T-cell (primary cell): ENCODE data around the gene HMGN3. TPM values are rescaled to one million over a fixed set of nuclear protein-coding genes. Genes with fewer than 3 reads are reported as not detected.

ENCODE experiments used
- ATAC-seq, 4 experiments: fragments of 200-7000 bp in 3 of 4; fragments of 150-1000 bp in 1 of 4; cut with Tn5 transposase; replicated peaks in 1 of 4; 1 replicate in 3 of 4; 2 replicates in 1 of 4; pipeline ENCODE4 v1.10.0; 2021; ENCODE audit warnings: moderate library complexity in 3 of 4, mild to moderate bottlenecking in 2 of 4, moderate number of reproducible peaks in 1 of 4
- CTCF ChIA-PET, 2 donors: fragments of 300-600 bp; sonication (Branson Sonifier 250); formaldehyde crosslinking; loops; one replicate each; lab custom pipeline; 2022; ENCODE audit warnings: antibody characterized with exemption in 2 of 2; lab: Charles Lee
- POLR2A ChIA-PET, 2 donors: fragments of 300-600 bp; sonication (Branson Sonifier 250); formaldehyde crosslinking; loops; one replicate each; lab custom pipeline; 2022; ENCODE audit warnings: antibody characterized with exemption in 2 of 2; lab: Charles Lee
- DNase-seq, 35 experiments: peaks; one replicate each; pipeline versions ENCODE4 v3.0.0 to v3.0.0-alpha.2; 2013 to 2023
- H3K27ac ChIP-seq: one replicate; pipeline ENCODE4 v1.5.1; 2013; ENCODE audit warnings: low read length
- H3K27me3 ChIP-seq, 2 experiments: replicated peaks in 1 of 2; 1 replicate in 1 of 2; 2 replicates in 1 of 2; pipeline versions ENCODE4 v1.6.1 to v1.7.0; 2013; ENCODE audit warnings: low read length in 1 of 2, mixed read lengths in 1 of 2; ENCODE audit not compliant: control insufficient read depth in 2 of 2, insufficient read depth in 2 of 2; ENCODE audit errors: extremely low read depth in 1 of 2
- H3K36me3 ChIP-seq, 2 donors: 1 replicate in 1 of 2; 2 replicates in 1 of 2; pipeline versions ENCODE4 v1.6.1 to v1.7.0; 2013; ENCODE audit warnings: low read length in 1 of 2; ENCODE audit not compliant: control insufficient read depth in 2 of 2, insufficient read depth in 1 of 2; ENCODE audit errors: extremely low read depth in 1 of 2
- H3K4me1 ChIP-seq, 2 experiments: 1 replicate in 1 of 2; 2 replicates in 1 of 2; pipeline versions ENCODE4 v1.6.1 to v1.7.0; 2013; ENCODE audit warnings: low read length in 2 of 2, mixed read lengths in 1 of 2; ENCODE audit not compliant: insufficient read depth in 2 of 2, control insufficient read depth in 1 of 2; ENCODE audit errors: extremely low read depth in 1 of 2
- H3K4me3 ChIP-seq, 2 donors: 1 replicate in 1 of 2; 2 replicates in 1 of 2; pipeline versions ENCODE4 v1.5.1 to v1.7.0; 2013; ENCODE audit warnings: mild to moderate bottlenecking in 2 of 2, low read length in 1 of 2, moderate library complexity in 1 of 2; ENCODE audit not compliant: control insufficient read depth in 1 of 2; ENCODE audit errors: extremely low read depth in 1 of 2
- H3K9me3 ChIP-seq: 2 replicates; pipeline ENCODE4 v1.7.0; 2013
- H3K27ac Mint-ChIP-seq, 2 donors: one replicate each; pipeline ENCODE4 v1.8.0; 2020 to 2021; ENCODE audit warnings: mild to moderate bottlenecking in 2 of 2, mixed read lengths in 2 of 2
- H3K27me3 Mint-ChIP-seq, 2 donors: one replicate each; pipeline ENCODE4 v1.8.0; 2021 to 2022; ENCODE audit warnings: mixed read lengths in 2 of 2
- H3K36me3 Mint-ChIP-seq: one replicate; pipeline ENCODE4 v1.8.0; 2021; ENCODE audit warnings: mixed read lengths
- H3K4me1 Mint-ChIP-seq, 3 donors: one replicate each; pipeline ENCODE4 v1.8.0; 2020 to 2022; ENCODE audit warnings: mixed read lengths in 3 of 3, mild to moderate bottlenecking in 1 of 3
- H3K4me3 Mint-ChIP-seq, 3 donors: one replicate each; pipeline ENCODE4 v1.8.0; 2020 to 2022; ENCODE audit warnings: mild to moderate bottlenecking in 3 of 3, mixed read lengths in 3 of 3, moderate library complexity in 3 of 3
- H3K9me3 Mint-ChIP-seq, 3 donors: one replicate each; pipeline ENCODE4 v1.8.0; 2020 to 2022; ENCODE audit warnings: mixed read lengths in 3 of 3
- WGBS: methylation state at CpG from one replicate; pipeline ENCODE4 v1.1.5; 2013; ENCODE audit warnings: missing lambda C conversion rate; ENCODE audit not compliant: insufficient coverage; 5-methylcytosine and 5-hydroxymethylcytosine counted together
- total RNA-seq, 35 experiments: library from RNA in 6 of 35; stranded (reverse) in 6 of 35; fragments of 120-200 nt in 1 of 35; gene quantifications; one replicate each; pipeline versions ENCODE4 v1.2.1 to v1.2.4 and lab custom pipeline; 2013 to 2026

The HMGN3 gene
- total RNA-seq, 5 donors from 2014 or later (not counting 1 experiment from before 2014, with no cell fraction given): 27.1 to 39.9 (median 35.8) TPM

- CTCF ChIA-PET: no interaction called here
- Histone ChIP-seq H3K4me1 (peaks cover 4 to 5% of the 10 kb centered on the region in 2 experiments), H3K9me3 (no peaks in the 10 kb centered on the region), H3K27me3 (no peaks in the 10 kb centered on the region), H3K36me3 (no peaks in the 10 kb centered on the region), H3K27ac (no peak overlapping the region), H3K4me3 (no peak overlapping the region)
- Mint-ChIP-seq H3K4me1 (peaks cover 30 to 41% (median 38%) of the 10 kb centered on the region in 3 donors), H3K9me3 (no peaks in the 10 kb centered on the region), H3K36me3 (peaks cover 7% of the 10 kb centered on the region), H3K27ac (no peak overlapping the region), H3K4me3 (no peak overlapping the region), H3K27me3 (no peaks in the 10 kb centered on the region)
- POLR2A ChIA-PET: no interaction called here
- DNase-seq (no peak), ATAC-seq (no peak)
- 98% methylated on average over 4 of the region's 4 CpGs for WGBS
Measured at GRCh38 chr6:79231101-79231500, 3.4 kb downstream of the HMGN3 start.

GRCh38 chr6:79230149-79230548, 4.3 kb downstream of the HMGN3 start:
- POLR2A ChIA-PET: no interaction called here
- H3K4me3 ChIP-seq: no peak overlapping the region
- CTCF ChIA-PET: no interaction called here
- H3K9me3 ChIP-seq: no peaks in the 10 kb centered on the region
- Mint-ChIP-seq H3K27ac (no peak overlapping the region), H3K9me3 (no peaks in the 10 kb centered on the region), H3K4me1 (peaks cover 30 to 41% (median 38%) of the 10 kb centered on the region in 3 donors), H3K4me3 (no peak overlapping the region), H3K27me3 (no peaks in the 10 kb centered on the region), H3K36me3 (peaks cover 7% of the 10 kb centered on the region)
- H3K4me1 ChIP-seq: peaks cover 4 to 5% of the 10 kb centered on the region in 2 experiments
- DNase-seq (no peak), ATAC-seq (no peak)
- no peaks in the 10 kb centered on the region for H3K36me3 ChIP-seq
- H3K27me3 ChIP-seq: no peaks in the 10 kb centered on the region
- no CpG with 5 or more reads among the region's 2 CpGs for WGBS
- no peak overlapping the region for H3K27ac ChIP-seq

- peaks cover 14% of the 10 kb centered on the region for H3K36me3 Mint-ChIP-seq
- no peak for DNase-seq
- no peak overlapping the region for H3K27ac Mint-ChIP-seq
- ChIA-PET CTCF (no interaction called here), POLR2A (no interaction called here)
- H3K9me3 ChIP-seq: no peaks in the 10 kb centered on the region
- H3K4me3 Mint-ChIP-seq: no peak overlapping the region
- no peak for ATAC-seq
- no CpG with 5 or more reads among the region's 1 CpG for WGBS
- H3K27ac ChIP-seq: no peak overlapping the region
- H3K9me3 Mint-ChIP-seq: no peaks in the 10 kb centered on the region
- H3K4me3 ChIP-seq: no peak overlapping the region
- no peaks in the 10 kb centered on the region for H3K4me1 ChIP-seq
- H3K36me3 ChIP-seq: no peaks in the 10 kb centered on the region
- H3K27me3 ChIP-seq: no peaks in the 10 kb centered on the region
- peaks cover 16 to 37% (median 25%) of the 10 kb centered on the region in 3 donors for H3K4me1 Mint-ChIP-seq
- no peaks in the 10 kb centered on the region for H3K27me3 Mint-ChIP-seq
Measured at GRCh38 chr6:79227445-79227844, 7.0 kb downstream of the HMGN3 start.

- CTCF ChIA-PET: no interaction called here
- peaks cover 17% of the 10 kb centered on the region for H3K36me3 Mint-ChIP-seq
Measured at GRCh38 chr6:79226660-79227059, 7.8 kb downstream of the HMGN3 start.

GRCh38 chr6:79225717-79226599, 8.5 kb downstream of the HMGN3 start:
- H3K36me3 ChIP-seq: no peaks in the 10 kb centered on the region
- no peaks in the 10 kb centered on the region for H3K27me3 ChIP-seq
- H3K9me3 ChIP-seq: no peaks in the 10 kb centered on the region
- Mint-ChIP-seq H3K27ac (no peak overlapping the region), H3K27me3 (no peaks in the 10 kb centered on the region), H3K9me3 (no peaks in the 10 kb centered on the region), H3K4me3 (no peak overlapping the region), H3K4me1 (peaks cover 8 to 23% (median 14%) of the 10 kb centered on the region in 3 donors), H3K36me3 (peaks cover 20% of the 10 kb centered on the region)
- ATAC-seq: no peak
- H3K4me3 ChIP-seq: no peak overlapping the region
- CTCF ChIA-PET: no interaction called here
- POLR2A ChIA-PET: no interaction called here
- no peak for DNase-seq
- no peaks in the 10 kb centered on the region for H3K4me1 ChIP-seq
- no peak overlapping the region for H3K27ac ChIP-seq
- WGBS: no CpG with 5 or more reads among the region's 4 CpGs

More at GRCh38 chr6:79226660-79227059, 7.8 kb downstream of the HMGN3 start:
- Histone ChIP-seq H3K4me1 (no peaks in the 10 kb centered on the region), H3K27ac (no peak overlapping the region), H3K9me3 (no peaks in the 10 kb centered on the region), H3K36me3 (no peaks in the 10 kb centered on the region), H3K27me3 (no peaks in the 10 kb centered on the region), H3K4me3 (no peak overlapping the region)
- WGBS: no CpG with 5 or more reads among the region's 3 CpGs
- Mint-ChIP-seq H3K27me3 (no peaks in the 10 kb centered on the region), H3K4me3 (no peak overlapping the region), H3K4me1 (peaks cover 11 to 30% (median 17%) of the 10 kb centered on the region in 3 donors), H3K9me3 (no peaks in the 10 kb centered on the region), H3K27ac (no peak overlapping the region)
- DNase-seq: no peak
- POLR2A ChIA-PET: no interaction called here
- ATAC-seq: no peak

GRCh38 chr6:79223611-79224404, 10.7 kb downstream of the HMGN3 start:
- 60% methylated on average over 1 of the region's 3 CpGs for WGBS
- Mint-ChIP-seq H3K27me3 (no peaks in the 10 kb centered on the region), H3K4me1 (peaks cover 7 to 19% (median 14%) of the 10 kb centered on the region in 3 donors), H3K27ac (no peak overlapping the region), H3K36me3 (peaks cover 28% of the 10 kb centered on the region), H3K4me3 (no peak overlapping the region), H3K9me3 (peaks cover 0 to 3% (median 0%) of the 10 kb centered on the region in 3 donors)
- no peak for ATAC-seq
- Histone ChIP-seq H3K9me3 (no peaks in the 10 kb centered on the region), H3K27me3 (no peaks in the 10 kb centered on the region), H3K27ac (no peak overlapping the region), H3K4me3 (no peak overlapping the region), H3K36me3 (no peaks in the 10 kb centered on the region), H3K4me1 (no peaks in the 10 kb centered on the region)
- CTCF ChIA-PET: no interaction called here
- no peak for DNase-seq
- POLR2A ChIA-PET: no interaction called here
